Activated gamma-delta T cell treated with Interleukin-2 at 50 U/mL for 16 hours (primary cell): ENCODE results near the gene NOCT.
"Not testable (repeated sequence)": the region's sequence is repeated elsewhere in the genome, so short reads cannot be mapped to it uniquely, and the experiment has no call there.

ENCODE experiments used
- DNase-seq: peaks from one replicate; pipeline ENCODE4 v3.0.0-alpha.2; 2020

NOCT gene, protein sequence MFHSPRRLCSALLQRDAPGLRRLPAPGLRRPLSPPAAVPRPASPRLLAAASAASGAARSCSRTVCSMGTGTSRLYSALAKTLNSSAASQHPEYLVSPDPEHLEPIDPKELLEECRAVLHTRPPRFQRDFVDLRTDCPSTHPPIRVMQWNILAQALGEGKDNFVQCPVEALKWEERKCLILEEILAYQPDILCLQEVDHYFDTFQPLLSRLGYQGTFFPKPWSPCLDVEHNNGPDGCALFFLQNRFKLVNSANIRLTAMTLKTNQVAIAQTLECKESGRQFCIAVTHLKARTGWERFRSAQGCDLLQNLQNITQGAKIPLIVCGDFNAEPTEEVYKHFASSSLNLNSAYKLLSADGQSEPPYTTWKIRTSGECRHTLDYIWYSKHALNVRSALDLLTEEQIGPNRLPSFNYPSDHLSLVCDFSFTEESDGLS

DNA sequence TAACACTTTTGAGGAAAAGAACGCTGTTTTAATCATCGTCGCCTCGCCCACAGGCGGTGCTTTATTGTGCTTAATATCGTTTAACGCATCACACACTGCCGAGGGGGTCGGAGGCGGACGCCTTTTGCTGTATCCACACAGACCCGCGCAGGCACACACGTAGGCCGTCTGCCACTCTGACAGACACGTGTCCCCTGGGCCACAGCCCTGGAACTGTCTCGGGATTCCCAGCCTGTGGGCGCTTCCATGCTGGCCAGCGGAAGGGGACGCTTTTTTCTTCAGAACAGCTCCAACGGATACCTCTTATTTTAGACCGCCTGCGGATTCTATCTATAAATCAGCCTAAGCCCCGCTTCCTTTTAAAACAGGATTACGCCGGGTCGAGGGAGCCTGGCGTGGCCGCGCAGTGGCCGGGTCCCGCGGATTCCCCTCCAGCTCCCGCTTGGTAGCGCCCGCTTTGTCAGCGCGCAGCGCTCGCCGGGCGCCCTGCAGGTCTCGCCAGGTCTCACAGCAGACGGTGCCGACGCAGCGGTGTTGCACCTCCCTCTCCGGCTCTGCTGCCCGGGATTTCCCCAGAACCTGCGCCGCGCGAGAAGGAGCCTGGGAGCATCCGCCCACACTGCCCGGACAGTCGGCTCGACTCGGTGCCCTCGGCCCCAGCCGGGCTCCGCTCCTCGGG is at the start of gene NOCT:
Gene NOCT (plus strand): TSS at position 513 of the 679 bp plus-strand sequence. CDS start 201 bp downstream, outside the sequence.
- peak; percentile 83 for DNase-seq

DNA sequence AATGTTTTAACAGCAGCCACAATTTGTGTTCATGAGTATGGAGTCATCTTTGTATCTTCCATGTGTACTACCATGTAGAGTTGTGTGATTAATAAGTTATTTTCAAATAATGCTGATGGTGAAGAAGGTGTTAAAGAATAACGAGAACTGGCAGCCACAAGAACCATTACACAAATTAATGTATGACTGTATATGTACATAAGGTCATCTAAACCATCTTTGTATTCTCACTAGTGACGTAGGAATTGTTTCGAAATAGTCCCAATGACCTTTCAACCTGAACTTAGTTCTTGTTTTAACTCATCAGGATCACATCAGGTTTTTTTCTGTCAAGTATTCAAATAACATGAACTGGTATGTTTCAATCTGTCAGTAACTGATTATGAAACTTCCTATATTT is 48.3 kb upstream of the NOCT start:
- no peak for DNase-seq

DNA sequence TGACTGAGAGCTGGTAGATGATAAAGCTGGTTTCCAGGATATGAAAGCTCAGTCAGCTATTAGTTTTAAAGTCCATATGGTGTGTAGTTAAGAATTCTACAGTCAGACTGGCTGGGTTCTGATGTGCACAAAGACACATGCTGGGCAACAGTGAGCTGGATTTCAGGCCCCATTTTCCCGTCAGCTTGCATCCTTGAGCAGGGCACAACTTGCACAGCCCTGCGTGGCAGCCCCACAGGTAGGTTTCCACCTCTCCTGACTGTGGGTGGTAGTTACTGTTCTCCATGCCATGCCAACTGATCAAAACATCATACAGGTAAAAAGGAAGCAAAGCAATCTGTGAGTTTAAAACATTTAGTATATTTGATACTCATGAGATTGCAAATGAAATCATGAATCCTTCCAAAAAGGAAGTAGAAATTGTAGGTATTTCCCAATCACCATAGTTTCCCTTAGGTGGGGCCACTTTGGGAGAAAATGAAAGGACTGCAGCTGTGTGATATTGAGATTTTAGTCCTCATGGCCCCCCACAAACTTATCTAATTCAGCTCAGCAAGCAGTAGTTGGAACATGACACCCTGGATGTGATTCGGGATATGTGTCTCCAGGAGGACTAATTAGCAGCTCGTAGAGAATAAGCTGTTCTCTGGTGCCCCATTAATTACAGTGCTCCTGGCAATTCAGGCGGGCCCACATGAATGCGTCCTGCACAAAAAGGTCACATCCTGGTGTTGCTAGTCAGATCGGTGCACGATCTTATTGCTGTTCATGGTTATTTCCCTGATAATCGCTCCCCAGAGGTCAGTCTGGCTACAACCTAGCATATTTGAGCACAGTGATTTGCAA is 42.4 kb upstream of the NOCT start:
- no peak for DNase-seq

DNA sequence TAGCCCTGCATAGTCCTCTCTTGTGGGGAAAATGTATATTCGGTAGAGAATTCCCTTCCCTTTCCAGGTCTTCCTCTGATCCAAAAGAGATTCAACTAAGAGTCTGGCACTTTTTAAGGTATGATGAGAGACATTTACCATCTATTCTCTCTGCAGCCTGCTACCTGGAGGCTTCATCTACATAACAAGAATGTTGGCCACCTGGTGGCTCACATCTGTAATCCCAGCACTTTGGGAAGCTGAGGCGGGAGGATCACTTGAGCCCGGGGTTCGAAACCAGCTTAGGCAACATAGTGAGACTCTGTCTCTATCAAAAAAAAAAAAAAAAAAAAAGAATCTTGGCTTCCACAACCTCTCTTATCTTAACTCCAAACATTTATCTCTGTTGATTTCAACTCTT is 40.4 kb upstream of the NOCT start:
- DNase-seq: no peak

DNA sequence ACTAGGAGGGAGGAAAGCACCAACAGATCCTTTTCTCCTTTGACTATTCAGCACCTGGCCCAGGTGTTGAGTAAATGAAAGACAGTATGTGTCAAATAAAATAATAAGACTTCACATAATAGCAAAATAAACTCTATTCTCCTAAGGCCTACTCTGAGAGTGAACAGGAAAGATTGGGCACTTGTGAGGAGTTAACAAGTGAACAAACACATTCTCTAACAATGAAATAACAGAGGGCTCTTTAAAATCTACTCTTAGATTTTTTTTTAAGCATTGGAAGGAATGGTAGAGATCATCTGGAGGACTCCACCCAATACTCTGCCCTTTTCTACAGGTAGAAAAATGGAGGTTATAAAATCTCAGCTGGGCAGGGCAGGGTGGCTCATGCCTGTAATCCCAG is 39.1 kb upstream of the NOCT start:
- DNase-seq: no peak

DNA sequence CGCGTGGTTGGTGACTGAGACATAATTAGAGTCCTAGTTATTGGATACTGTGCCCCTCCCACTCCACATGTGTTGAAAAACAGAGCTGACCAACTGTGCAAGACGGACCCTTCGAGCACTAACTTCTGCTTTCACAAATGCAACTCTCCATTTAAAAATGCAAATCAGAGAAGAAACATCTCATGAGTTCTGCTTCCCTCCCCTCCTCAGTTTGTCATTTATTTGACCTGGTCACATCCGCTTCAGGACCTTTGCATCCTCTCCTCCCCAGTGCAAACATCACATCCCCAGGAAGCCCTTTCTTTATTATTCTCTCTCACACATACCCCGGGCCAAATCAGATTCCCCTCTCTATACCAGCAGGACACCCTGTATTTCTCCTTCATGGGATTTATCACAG is 38.1 kb upstream of the NOCT start:
- DNase-seq: no peak

DNA sequence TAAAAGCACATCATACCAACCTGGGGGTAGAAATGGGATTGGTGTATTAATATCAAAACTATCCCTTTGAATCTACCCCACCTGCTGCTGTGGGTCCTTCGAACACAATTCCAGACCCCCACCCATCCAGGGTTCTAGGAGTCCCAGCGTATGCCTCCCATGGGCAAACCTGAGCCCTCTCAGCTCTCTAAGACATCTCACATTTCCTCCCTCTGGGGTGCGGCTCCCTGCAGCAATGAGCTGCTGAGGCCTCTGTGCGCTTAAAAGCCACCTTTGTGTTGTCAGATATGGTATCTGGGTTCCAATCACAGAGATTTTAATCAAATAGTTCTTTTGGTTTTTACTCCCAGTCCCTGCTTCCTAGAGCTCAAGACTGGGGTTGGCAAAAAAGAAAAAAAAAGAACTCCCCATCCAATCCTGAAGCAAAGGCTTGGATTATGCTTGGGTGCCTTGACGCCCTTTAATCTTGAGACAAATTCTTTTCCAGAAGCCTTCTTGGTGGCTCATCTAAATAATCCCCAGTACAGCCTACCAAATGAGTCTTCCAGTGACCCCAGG is 37.5 kb upstream of the NOCT start:
- no peak for DNase-seq

DNA sequence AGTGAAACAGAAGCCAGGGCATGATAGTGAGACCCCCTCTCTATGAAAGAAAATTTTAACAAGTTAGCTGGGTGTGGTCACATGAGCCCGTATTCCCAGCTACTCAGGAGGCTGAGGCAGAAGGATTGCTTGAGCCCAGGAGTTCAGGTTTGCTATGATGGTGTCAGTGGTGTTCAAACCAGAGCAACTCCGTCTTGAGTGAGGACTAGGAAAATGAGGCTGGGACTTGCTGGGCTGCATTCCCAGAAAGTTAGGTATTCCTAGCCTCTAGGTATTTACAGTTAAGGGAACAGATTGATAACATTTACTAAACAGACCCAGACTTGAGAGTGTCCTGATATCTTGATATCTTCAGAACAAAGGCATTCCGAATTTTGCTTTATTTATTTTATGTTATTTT is 37.0 kb upstream of the NOCT start:
- DNase-seq: no peak

DNA sequence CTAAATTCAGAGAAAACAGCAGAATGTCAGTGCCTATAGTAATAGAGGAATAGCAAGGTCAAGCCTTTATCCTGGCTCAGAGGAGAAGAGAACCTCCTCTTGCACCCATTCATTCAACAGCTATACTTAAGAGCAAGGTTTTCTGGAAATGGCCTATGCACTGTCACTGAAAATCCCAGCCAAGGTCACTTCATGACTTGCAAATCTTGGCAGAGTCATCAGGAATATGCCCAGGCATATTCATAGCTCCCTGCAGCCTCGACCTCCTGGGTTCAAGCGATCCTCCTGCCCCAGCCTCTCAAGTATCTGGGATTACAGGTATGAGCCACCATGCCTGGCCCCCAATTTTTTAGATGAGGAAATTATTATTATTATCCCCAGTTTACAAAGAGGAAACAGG is 35.8 kb upstream of the NOCT start:
- no peak for DNase-seq

DNA sequence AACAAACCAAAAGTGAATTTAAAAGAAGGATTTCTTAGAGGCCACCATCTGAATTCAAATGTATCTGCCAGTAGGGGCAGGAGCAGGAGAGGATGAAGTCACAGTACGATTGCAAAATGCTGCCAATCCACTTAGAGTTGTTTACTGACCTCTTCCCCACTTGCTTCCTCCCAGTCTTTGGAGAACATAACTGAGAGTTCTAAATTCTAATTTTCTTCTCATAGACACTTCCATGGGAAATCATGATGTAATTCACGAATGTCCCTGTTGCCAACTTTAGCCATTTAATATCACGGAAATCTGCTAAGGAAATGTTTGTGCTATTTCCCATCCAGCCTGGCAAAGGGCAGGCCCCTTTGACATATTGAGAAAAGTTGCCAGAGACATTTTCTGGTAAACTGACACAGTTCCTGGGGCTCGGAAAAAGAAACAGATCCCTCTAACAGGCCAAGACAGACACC is 33.6 kb upstream of the NOCT start:
- DNase-seq: no peak

DNA sequence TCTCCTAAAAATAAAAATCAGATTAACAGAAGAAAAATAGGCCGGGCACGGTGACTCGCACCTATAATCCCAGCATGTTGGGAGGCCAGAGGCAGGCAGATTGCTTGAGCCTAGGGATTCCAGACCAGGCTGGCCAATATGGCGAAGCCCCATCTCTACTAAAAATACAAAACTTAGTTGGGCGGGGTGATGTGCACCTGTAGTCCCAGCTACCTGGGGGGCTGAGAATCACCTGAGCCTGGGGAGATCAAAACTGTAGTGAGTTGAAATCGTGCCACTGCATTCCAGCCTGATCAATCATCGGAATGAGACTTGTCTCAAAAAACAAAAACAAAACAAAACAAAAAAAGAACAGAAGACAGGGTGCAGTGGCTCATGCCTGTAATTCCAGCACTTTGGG is 32.8 kb upstream of the NOCT start:
- no peak for DNase-seq

DNA sequence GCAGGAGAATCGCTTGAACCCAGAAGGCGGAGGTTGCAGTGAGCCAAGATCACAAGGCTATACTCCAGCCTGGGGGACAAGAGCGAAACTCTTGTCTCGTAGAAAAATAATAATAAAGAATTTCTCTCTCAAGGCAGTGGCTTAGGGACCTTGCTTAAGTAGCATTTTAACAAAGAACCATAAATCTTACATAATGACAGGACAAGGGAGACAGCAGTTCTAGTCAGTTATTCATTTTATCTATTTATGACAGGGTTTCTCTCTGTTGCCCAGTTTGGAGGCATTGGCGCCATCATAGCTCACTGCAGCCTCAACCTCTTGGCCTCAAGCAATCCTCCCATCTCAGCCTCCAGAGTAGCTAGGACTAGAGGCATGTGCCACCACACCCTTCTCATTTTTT is 31.9 kb upstream of the NOCT start:
- no peak for DNase-seq

DNA sequence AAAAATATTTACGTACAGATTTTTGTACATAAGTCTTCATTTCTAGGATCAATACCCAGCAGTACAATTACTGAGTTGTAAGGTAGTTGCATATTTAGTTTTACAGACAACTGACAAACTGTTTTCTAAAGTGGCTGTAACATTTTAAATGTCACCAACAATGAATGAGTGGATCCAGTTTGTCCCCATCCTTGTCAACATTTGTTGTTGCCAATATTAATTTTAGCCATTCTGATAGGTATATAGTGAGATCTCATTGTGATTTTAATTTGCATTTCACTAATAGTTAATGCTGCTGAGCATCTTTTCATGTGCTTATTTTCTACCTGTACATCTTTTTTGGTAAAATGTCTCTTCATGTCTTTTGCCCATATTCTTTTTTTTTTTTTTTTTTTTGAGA is 30.9 kb upstream of the NOCT start:
- DNase-seq: no peak

DNA sequence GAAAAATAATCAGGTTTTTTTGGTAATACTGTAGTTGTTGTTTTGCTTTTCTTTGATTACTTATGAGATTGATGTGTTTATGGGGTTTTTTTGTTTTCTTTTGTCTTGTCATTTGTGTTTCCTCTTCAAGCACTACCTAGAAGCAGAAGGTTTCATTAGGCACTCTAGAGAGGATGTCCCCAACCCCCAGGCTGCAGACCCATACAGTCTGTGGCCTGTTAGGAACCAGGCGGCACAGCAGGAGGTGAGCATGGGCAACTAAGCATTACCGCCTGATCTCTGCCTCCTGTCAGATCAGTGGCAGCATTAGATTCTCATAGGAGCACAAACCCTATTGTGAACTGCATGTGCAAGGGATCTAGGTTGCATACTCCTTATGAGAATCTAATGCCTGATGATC is 22.9 kb upstream of the NOCT start:
- DNase-seq: no peak

DNA sequence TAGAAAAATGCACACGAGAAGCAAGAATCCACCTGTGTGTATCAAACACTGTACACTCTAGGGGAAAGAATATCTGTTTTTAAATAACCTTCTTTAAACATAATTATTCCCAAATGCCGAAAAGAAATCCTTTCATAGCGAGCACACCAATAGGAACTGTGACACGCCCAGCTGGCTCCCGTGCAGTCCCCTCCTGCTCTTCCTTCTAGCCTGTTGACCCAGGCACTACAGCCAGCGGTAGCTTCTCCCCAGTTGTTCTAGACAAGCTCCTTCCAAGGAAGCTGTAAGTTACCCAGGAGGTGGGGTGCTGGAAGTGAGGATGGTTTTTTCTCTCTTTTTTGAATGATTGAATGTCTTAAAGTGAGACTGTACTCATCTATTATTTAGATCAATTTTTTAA is 19.5 kb upstream of the NOCT start:
- no peak for DNase-seq

DNA sequence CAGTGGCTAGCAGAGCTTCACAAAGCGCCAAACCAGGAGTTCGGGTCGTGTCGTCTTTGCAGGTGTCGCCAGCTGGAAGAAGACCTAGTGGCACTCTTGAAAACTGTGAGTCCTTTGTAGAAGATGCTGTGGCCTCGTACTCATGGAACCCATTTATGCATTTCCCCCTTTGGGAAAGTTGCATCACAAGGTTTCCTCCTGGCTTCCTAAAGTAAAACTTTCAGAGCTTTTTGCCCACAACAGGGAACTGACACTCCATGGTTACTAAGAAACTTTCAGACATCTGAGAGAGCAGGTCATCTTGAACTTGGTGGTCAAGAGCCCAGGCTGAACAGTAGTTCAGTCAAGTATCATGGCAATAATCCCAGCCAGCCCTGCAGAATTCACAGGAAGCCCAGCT is 15.9 kb upstream of the NOCT start:
- no peak for DNase-seq

DNA sequence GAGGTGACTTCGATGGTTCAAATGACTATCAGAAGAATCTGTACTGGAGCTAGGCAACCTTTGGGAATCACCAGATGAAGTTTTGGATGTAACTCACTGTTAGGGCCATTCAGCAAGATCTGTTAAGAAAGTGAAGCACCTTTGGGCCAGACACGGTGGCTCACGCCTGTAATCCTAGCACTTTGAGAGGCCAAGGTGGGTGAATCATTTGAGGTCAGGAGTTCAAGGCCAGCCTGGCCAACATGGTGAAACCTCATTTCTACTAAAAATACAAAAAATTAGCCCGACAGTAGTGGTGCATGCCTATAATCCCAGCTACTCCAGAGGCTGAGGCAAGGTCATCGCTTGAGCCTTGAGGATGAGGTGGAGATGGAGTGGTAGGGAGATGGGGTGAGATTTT is 15.4 kb upstream of the NOCT start:
- not testable (repeated sequence) for DNase-seq

DNA sequence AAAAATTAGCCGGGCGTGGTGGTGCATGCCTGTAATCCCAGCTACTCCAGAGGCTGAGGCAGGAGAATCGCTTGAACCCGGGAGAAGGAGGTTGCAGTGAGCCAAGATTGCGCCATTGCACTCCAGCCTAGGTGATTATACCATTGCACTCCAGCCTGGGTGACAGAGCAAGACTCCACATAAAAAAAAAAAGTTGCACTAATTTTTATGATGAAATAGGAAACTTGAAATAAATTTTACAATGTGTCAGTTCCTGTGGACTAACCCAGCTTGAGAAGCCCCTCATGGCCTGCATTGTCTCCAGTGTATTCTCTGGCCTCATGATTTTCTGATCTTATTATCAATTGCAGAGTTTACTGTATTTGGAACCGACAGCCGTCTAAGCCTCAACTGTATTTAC is 14.2 kb upstream of the NOCT start:
- not testable (repeated sequence) for DNase-seq

DNA sequence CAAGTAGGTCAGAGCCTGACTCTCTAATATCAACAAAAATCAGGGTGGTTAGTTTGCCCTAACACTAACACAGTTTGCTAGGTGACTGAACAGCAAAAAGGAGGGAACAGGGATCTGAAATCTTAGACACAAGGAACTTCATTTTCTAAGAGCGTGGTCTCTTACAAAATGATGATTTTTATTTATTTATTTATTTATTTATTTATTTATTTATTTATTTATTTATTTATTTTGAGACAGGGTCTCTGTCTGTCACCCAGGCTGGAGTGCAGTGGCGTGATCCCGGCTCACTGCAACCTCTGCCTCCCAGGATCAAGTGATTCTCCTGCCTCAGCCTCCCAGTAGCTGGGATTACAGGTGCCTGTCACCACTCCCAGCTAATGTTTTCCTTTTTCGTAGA is 11.9 kb upstream of the NOCT start:
- not testable (repeated sequence) for DNase-seq

DNA sequence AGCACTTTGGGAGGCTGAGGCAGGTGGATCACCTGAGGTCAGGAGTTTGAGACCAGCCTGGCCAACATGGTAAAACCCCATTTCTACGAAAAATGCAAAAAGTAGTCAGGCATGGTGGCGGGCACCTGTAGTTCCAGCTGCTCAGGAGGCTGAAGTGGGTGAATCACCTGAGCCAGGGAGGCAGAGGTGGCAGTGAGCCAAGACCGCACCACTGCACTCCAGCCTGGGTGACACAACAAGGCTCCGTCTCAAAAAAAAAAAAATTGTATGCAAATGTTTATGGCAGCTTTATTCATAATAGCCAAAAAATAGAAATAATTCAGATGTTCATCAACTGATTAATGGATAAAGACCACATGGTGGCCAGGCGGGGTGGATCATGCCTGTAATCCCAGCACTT is 9.8 kb upstream of the NOCT start:
- no peak for DNase-seq

DNA sequence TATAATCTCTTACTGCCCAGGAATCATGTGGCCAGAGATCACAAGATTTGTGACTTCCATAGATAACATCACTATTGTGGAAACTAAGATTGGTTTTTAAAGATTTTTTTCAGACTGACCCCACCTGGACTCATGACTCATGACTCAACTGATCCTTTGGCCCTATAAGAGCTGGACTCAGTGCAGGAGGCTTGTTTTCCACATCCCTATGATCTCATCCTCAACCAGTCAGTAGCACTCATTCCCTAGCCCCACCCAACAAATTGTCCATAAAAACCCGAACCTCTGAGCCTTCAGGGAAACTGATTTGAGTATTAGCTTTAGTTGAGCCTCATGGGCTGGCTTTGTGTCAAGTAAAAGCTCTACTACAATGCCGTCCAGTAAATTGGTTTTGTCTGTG is 7.9 kb upstream of the NOCT start:
- DNase-seq: no peak

DNA sequence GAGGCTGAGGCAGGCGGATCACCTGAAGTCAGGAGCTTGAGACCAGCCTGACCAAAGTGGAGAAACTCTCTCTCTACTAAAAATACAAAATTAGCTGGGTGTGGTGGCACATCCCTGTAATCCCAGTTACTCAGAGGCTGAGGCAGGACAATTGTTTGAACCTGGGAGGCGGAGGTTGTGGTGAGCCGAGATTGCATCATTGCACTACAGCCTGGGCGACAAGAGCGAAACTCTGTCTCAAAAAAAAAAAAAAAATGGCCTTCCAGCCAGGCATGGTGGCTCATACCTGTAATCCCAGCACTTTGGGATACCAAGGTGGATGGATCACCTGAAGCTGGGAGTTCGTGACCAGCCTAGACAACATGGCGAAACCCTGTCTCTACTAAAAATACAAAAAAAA is 7.3 kb upstream of the NOCT start:
- DNase-seq: not testable (repeated sequence)

DNA sequence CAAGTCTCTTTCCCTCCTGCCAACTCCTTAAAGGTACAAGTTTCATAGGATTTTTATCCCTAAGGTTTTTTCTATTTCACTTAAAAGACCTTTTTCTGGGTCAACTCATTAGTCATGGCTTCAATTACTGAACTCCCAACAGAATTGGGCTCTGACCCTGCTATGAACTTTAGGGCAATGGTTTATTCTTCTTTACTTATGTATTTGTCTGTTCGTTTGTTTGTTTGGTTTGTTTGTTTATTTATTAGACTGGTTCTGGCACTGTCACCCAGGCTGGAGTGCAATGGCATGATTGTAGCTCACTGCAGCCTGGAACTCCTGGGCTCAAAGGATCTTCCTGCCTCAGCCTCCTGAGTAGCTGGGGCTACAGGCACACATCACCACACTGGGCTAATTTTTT is 5.9 kb upstream of the NOCT start:
- DNase-seq: no peak
